ENCODE data around the gene MED29.

MED29 gene

GRCh38 chr19:39430675-39431593 is 39.8 kb downstream of the MED29 start:
- DNase-seq (ENCODE audit: low spot score) = peak; percentile 95

- no peak for DNase-seq (ENCODE audit: low spot score)
These were observed 41.5 kb downstream of the MED29 start for GRCh38 chr19:39432677-39433025.

- no peak for DNase-seq (ENCODE audit: low spot score)
These were observed 42.4 kb downstream of the MED29 start for GRCh38 chr19:39433480-39434079.

DNA sequence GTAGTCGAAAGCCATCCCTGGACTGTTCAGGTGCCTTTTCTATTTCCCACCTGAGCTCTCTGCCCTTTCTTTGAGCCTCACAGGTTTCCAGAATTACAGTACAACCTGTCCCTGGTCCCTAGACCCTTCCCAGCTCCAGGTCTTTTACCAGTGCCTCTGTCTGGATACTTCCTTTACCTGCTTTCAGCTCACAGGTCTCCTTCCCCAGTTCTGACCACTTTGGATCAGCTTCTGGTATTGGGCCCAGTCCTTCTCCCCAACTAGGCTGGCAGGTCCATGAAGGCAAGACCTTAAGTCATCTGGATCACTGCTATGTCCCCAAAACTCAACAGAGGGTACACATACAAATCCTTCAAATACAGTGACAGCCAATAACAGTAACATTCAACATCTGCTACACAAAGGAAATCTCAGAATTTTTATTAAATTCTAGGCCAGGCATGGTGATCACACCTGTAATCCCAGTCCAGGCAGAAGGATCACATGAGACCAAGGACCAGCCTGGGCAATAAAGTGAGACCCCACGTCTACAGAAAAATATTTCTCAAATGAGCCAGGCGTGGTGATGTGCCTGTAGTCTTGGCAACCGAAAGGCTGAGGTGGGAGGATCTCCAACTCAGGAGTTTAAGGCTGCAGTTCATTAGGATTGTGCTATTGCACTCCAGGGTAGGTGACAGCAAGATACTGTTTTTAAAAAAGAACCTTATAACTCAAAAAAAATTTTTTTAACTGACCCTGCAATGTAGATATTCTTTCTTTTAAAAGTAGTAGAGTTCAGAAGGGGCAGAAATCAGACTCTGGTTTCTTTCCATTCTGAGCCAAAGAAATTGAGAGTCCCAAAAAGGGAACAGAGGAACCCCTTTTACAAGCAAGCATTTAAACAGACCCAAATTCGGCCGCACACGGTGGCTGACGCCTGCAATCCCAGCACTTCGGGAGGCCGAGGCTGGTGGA is 43.2 kb downstream of the MED29 start:
- DNase-seq (ENCODE audit: low spot score) = no peak

GRCh38 chr19:39435499-39436349 is 44.5 kb downstream of the MED29 start, which contains the start of gene RPS16:
RPS16 (minus strand) TSS chr19:39435949; CDS start chr19:39435895, 54 bp downstream.
- peak; percentile 98 for DNase-seq (ENCODE audit: low spot score)

DNA sequence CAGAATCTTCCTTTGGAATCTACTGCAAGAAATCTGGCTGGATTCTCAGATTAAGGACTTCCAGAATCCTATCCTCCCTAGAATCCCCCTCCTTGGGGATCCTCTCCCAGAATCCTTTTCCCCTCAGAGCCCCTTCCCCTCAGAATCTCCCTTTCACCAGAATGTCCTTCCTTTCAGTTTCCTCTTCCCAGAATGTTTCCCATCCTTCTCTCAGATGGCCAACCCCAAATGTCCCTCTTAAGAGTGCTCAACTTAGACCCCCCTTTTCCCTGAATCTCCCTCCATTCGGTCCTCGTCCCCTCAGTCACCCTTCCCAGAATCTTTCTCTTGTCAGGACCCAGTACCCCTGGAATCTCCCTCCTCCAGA is 45.2 kb downstream of the MED29 start:
- no peak for DNase-seq (ENCODE audit: low spot score)

DNA sequence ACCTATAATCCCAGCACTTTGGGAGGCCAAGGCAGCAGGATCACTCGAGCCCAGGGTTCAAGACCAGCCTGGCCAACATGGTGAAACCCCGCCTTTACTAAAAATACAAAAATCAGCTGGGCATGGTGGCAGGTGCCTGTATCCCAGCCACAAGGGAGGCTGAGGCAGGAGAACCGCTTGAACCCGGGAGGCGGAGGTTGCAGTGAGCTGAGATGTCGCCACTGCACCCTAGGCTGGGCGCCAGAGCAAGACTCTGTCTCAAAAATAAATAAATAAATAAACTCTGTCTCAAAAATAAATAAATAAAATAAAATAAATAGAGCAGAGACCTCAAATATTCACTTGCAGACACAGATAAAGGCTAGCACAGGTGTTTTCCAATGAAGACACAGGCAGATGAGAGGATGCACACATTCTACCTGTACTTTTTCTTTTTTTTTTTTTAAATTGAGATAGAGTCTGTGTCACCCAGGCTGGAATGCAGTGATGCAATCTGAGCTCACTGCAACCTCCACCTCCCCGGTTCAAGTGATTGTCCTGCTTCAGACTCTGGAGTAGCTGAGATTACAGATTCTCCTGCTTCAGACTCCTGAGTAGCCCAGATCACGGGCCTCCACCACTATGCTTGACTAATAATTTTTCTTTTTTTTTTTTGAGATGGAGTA is 47.2 kb downstream of the MED29 start:
- DNase-seq (ENCODE audit: low spot score) = no peak

- no peak for DNase-seq (ENCODE audit: low spot score)
These were observed 53.5 kb downstream of the MED29 start for GRCh38 chr19:39444598-39445195.

- DNase-seq (ENCODE audit: low spot score) = peak; percentile 98
These were observed 54.3 kb downstream of the MED29 start, which contains the start of gene SUPT5H for GRCh38 chr19:39445196-39446111. SUPT5H (plus strand) TSS chr19:39445582; CDS start chr19:39445891, 309 bp downstream.

DNA sequence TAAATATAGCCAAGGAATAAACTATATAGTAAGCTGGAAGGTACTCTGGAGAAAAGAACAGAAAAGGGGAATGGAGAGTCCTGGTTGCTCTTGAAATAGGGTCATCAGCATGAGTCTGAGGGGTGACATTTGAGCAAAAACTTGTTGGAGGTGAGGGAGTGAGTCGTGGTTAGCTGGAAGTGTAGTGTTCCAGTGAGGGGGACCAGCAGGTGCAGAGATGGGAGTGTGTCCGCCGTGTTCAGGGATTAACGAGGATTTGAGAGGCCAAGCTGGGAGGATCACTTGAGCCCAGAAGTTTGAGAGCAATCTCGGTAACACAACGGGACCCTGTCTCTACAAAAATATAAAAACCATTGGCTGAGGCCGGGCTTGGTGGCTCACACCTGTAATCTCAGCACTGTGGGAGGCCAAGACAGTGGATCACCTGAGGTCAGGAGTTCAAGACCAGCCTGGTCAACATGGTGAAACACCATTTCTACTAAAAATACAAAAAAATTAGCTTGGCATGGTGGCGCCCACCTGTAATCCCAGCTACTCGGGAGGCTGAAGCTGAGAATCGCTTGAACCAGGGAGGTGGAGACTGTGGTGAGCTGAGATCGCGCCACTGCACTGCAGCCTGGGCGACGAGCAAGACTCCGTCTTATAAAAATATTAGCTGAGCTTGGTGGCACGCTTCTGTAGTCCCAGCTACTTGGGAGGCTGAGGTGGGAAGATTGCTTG is 55.3 kb downstream of the MED29 start:
- DNase-seq (ENCODE audit: low spot score) = no peak

DNA sequence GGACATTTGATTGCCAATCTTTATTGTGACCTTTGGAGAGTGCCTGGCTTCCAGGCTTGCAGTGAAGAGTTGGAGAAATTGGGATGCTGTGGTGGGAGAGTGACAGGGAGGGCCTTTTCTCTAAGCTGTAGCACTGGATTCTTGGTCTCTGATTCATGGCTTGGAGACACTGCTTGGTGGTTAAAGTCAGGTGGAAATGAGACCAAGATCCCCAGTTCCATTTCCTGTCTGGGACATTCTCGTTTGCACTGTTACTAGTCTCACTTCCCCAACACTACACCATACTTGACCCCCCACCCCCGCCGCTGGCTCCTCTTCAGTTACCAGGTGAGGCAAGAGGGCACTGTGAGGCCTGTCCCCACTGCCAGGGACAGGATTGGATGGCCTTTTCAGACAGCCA is 57.1 kb downstream of the MED29 start:
- no peak for DNase-seq (ENCODE audit: low spot score)

DNA sequence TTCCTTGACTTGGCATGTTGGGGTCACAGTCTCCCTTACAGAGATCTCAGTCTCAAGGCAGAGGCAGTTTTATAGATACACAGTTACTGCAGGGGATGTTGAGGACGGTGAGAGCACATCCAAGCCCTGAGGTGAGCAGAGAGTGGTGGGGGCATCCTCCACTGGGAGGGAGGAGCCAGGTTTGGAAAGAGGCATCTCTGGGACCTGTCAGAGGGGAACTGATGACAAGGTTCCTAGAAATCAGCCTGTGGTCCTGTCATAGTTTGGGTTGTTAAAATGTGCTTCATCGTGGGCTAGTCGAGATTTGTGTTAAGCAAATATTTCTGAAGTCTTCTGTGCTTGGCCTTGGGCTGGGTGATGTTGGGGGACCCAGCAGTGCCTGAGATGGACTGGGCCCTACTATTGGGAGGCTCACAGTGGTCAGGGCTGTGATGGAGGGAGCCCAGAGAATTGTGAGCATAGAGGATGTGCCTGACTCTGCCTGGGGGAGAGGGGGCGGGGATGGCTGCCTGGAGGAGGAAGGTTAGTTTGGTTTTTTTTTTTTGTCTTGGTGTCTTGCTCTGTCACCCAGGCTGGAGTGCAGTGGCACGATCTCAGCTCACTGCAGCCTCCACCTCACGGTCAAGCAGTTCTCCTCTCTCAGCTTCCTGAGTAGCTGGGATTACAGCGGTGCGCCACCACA is 58.1 kb downstream of the MED29 start:
- DNase-seq (ENCODE audit: low spot score) = no peak

Measured in kidney capillary endothelial cell (primary cell).